ENCODE data around the gene ARHGEF28. TPM values are rescaled to one million over a fixed set of nuclear protein-coding genes. Genes with fewer than 3 reads are reported as not detected.

ARHGEF28 gene
- total RNA-seq, 4 donors from 2014 or later: 30.9 to 54.7 (median 36.2) TPM

- WGBS, 2 donors: 75 to 78% methylated on average over 4 of the region's 4 CpGs
- no peak for TF ChIP-seq POLR2A (IDR thresholded peaks at IDR 0.05)
- TF ChIP-seq, protein P1, sequence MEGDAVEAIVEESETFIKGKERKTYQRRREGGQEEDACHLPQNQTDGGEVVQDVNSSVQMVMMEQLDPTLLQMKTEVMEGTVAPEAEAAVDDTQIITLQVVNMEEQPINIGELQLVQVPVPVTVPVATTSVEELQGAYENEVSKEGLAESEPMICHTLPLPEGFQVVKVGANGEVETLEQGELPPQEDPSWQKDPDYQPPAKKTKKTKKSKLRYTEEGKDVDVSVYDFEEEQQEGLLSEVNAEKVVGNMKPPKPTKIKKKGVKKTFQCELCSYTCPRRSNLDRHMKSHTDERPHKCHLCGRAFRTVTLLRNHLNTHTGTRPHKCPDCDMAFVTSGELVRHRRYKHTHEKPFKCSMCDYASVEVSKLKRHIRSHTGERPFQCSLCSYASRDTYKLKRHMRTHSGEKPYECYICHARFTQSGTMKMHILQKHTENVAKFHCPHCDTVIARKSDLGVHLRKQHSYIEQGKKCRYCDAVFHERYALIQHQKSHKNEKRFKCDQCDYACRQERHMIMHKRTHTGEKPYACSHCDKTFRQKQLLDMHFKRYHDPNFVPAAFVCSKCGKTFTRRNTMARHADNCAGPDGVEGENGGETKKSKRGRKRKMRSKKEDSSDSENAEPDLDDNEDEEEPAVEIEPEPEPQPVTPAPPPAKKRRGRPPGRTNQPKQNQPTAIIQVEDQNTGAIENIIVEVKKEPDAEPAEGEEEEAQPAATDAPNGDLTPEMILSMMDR (IDR thresholded peaks at IDR 0.05): no peak
- DNase-seq (ENCODE audit: low spot score in 2 of 2): no peak
- intact Hi-C loops (cut with DNase I; ENCODE audit: low total_unique reads): loop anchor here (10.0 kb wide), 1 partner anchor 301 kb away; no protein-coding TSS in a partner anchor
- H3K4me3 ChIP-seq (ENCODE audit: low read depth, poor library complexity, severe bottlenecking): no peak overlapping the region
Measured at GRCh38 chr5:73895471-73895870, 269.5 kb downstream of the ARHGEF28 start.

DNA sequence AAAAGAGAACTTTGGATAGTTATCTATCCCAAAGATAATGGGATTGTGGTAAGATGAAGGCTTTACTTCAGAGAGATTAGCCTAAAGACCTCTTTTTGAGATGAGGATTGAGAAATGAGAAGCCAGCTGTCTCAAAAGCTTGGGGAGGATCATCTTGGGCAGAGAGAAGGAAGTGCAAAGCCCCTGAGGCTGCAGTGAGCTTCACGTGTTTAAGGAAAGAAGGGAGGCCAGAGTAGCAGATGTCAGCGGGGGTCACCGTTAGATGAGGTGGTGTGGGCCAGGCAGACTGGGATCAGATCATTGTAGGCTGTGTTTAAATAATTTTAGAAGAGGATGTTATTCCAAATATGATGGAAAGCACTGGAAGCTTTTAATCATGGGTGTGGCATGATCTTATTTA, 270.1 kb downstream of the ARHGEF28 start:
- no peak overlapping the region for H3K4me3 ChIP-seq (ENCODE audit: low read depth, poor library complexity, severe bottlenecking)
- intact Hi-C loops (cut with DNase I; ENCODE audit: low total_unique reads): loop anchor here (10.0 kb wide), 1 partner anchor 301 kb away; no protein-coding TSS in a partner anchor
- TF ChIP-seq, protein P1 (IDR thresholded peaks at IDR 0.05): no peak
- no peak for TF ChIP-seq POLR2A (IDR thresholded peaks at IDR 0.05)
- DNase-seq (ENCODE audit: low spot score in 2 of 2): no peak
- 70 to 76% methylated on average over 3 of the region's 3 CpGs for WGBS, 2 donors

DNA sequence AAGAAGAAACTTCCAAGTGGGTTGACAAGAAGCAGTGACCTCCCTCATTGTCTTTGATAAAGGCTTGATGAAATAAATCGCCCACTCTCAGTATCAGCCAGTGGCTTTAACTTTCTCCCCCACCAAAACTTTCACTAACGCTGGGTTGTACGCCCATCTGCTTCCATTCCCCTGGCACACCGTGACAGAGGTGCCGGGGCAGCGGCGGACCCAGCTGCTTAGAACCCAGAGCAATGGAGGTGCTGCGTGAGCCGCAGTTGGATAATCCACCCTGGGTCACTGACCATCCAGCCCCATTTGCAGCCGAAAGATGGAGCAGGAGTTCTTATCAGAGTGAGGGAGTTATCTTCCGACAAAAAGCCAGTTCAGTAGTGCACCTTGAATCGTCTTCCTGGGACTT, 270.7 kb downstream of the ARHGEF28 start:
- no peak for DNase-seq (ENCODE audit: low spot score in 2 of 2)
- intact Hi-C loops (cut with DNase I; ENCODE audit: low total_unique reads): loop anchor here (10.0 kb wide), 1 partner anchor 302 kb away; no protein-coding TSS in a partner anchor
- 93 to 95% methylated on average over 12 of the region's 12 CpGs for WGBS, 2 donors

DNA sequence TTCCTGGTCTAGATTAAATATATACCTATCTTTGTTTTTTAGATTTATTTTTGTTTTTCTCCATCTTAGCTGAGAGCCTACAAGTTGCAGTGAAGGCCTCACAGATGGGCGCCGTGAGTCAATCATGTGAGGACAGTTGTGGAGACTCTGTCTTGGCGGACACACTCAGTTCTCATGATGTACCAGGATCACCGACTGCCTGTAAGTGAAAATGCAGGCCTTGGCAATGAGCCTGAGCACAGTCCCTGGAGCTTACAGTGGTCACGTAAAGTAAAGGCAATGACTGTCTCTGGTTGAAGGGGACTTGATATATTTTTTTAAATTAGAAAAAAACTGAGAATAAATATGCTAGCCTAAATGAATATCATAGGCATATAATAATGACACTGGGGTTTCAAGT, 271.9 kb downstream of the ARHGEF28 start:
- intact Hi-C loops (cut with DNase I; ENCODE audit: low total_unique reads): loop anchor here (10.0 kb wide), 1 partner anchor 303 kb away; no protein-coding TSS in a partner anchor

More for the DNA sequence above, 270.7 kb downstream of the ARHGEF28 start:
- no peak overlapping the region for H3K4me3 ChIP-seq (ENCODE audit: low read depth, poor library complexity, severe bottlenecking)
- TF ChIP-seq, protein P1 (IDR thresholded peaks at IDR 0.05): no peak
- no peak for TF ChIP-seq POLR2A (IDR thresholded peaks at IDR 0.05)

GRCh38 chr5:73899055-73899454, 273.1 kb downstream of the ARHGEF28 start:
- TF ChIP-seq, protein P1 (IDR thresholded peaks at IDR 0.05): no peak
- TF ChIP-seq POLR2A (IDR thresholded peaks at IDR 0.05): no peak
- intact Hi-C loops (cut with DNase I; ENCODE audit: low total_unique reads): loop anchor here (10.0 kb wide), 1 partner anchor 304 kb away; no protein-coding TSS in a partner anchor
- no peak overlapping the region for H3K4me3 ChIP-seq (ENCODE audit: low read depth, poor library complexity, severe bottlenecking)
- DNase-seq (ENCODE audit: low spot score in 2 of 2): no peak
- 65 to 71% methylated on average over 9 of the region's 9 CpGs for WGBS, 2 donors

More for the DNA sequence above, 271.9 kb downstream of the ARHGEF28 start:
- DNase-seq (ENCODE audit: low spot score in 2 of 2): no peak
- WGBS, 2 donors: 82 to 85% methylated on average over 5 of the region's 5 CpGs
- no peak overlapping the region for H3K4me3 ChIP-seq (ENCODE audit: low read depth, poor library complexity, severe bottlenecking)
- TF ChIP-seq POLR2A (IDR thresholded peaks at IDR 0.05): no peak
- TF ChIP-seq, protein P1 (IDR thresholded peaks at IDR 0.05): no peak

GRCh38 chr5:73899916-73900315, 273.9 kb downstream of the ARHGEF28 start:
- intact Hi-C loops (cut with DNase I; ENCODE audit: low total_unique reads): loop anchor here (5.0 to 10.0 kb wide), 2 partner anchors 305 to 742 kb away; partner anchors contain the start of gene ENC1
- no peak for DNase-seq (ENCODE audit: low spot score in 2 of 2)
- H3K4me3 ChIP-seq (ENCODE audit: low read depth, poor library complexity, severe bottlenecking): no peak overlapping the region
- WGBS, 2 donors: 82 to 84% methylated on average over 3 of the region's 3 CpGs
- TF ChIP-seq, protein P1 (IDR thresholded peaks at IDR 0.05): no peak
- TF ChIP-seq POLR2A (IDR thresholded peaks at IDR 0.05): no peak
